NCI-H2029 (cell line): ENCODE results near the gene TMC3.

ENCODE experiments used
- DNase-seq: peaks from one replicate; lab custom pipeline; 2025; lab: John Stamatoyannopoulos, UW

Gene TMC3

DNA sequence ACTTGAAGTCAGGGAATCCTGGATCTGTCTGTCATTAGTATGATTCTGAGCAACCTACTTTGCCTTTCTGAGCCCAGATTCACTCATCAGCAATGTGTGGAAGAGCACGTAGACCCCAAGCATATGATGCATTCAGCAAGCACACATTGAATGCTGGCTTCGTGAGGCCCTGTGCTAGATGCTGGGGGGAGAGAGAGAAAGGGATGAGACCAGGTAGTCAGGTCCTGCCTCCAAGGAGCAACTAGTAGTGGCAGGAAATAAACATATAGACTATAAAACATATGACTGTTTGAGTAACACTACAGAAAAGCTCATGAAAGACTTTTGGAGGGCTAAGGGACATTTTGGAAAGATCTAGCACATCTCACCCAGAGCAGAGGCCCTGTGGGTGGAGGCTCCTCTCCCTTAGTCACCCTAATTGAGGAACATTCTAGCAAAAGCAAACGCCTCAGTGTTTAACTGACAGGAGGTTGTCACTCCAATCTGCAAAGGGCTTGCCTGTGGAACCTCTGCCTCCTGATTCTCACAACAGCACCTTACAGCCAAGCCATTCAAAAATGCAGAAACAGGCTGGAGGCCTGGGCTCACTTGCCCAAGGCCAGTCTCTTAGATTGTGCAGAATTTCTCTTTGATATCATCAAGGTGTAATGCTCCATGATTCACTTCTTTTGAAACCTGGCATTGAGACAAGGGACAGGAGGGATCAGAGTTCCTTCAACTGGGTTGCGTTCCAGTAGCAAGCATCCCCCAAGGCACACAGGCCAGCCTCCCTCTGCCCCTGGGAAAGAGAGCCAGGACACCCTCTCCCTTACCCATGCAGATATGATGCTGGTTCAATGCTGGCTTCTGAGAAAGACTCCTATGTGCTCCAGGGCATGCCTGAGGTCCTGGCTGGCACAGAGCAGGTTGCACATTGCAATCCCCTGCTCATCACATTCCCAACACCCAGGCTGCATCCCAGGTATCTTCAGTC lies 76.1 kb downstream of the TMC3 start:
- no peak for DNase-seq

DNA sequence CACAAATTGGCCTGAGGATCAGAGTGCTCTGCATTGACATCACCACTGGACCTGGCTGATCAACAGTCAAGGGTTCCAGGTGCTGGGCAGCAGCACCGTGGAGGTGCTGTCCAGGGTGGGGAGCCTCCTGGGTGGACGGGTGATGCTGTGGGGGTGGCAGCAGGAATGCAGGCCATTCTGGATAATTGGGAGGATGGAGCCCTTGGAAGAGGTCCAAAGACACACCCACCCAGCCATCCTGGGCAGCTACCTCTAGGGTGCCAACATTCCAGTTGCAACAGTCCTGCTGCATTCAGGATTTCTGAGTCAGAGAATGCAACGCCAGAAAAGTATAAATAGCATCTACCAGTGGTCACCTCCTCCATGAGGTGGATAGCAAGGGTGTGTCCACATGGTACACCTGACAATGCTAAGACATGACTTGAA lies 76.9 kb downstream of the TMC3 start:
- DNase-seq = no peak

DNA sequence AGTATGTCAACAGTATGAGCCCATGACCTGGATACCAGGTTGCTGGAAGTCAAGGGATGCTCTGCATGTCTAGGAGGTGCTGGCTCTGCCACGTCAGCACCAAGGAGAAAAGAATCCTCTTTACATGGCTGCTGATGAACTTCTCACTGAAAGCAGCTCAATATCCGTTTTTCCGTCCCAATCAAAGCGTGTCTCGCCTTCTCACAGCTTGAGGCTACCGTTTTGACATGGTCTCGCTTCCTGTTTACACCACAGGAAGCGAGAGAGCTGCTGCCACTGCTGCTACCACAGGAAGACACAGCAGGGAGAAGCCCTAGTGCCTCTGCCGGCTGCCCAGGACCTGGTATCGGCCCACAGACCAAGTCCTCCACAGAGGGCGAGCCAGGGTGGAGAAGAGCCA lies 77.3 kb downstream of the TMC3 start:
- DNase-seq = no peak

DNA sequence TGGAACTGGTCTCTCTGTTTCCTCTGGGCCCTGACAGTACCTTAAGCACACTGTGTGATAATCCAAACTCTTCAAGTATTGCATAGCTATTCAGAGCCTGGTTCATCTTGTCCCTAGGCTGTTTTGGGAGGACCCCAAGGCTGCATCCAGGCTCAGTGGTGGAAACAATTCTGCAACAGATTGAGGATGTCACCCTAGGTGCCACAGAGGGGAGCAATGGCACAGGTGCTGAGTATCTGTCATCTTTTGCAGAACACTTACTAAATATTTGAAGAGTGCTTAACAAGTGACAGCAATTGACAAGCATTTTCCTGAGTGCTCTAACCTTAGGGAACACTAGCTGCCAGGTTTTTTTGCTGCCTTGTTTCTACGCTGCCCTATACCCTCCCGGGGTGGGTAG lies 77.8 kb downstream of the TMC3 start:
- no peak for DNase-seq

DNA sequence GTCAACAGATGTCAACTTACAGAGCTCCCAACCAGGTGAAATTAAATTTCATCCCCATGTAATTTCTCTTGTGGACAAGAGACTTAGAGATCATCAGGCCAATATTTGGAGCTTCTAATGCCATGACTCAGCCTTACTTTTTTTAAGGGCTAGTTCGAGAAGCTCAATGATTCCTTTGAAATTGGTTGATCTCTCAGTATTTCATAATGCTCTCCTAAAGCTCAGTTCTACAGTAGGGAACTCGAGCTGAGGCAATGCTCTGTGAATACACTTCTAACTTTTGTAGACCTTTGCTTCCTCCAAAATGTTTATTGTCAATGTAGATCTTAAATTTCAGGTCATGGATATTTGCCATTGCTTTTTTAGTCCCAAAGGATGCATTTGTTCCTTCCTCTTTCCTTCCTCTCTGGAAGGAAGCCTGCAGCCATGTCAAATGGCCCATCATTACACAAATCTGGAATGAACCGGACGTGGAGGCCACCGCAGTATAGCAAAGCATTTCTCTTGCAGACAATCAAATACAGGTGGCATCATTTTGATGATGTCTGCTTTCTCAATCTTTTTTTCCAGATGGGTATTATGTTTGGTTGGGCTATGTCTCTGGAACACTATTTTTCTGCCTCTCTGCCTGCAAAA lies 78.4 kb downstream of the TMC3 start:
- no peak for DNase-seq

DNA sequence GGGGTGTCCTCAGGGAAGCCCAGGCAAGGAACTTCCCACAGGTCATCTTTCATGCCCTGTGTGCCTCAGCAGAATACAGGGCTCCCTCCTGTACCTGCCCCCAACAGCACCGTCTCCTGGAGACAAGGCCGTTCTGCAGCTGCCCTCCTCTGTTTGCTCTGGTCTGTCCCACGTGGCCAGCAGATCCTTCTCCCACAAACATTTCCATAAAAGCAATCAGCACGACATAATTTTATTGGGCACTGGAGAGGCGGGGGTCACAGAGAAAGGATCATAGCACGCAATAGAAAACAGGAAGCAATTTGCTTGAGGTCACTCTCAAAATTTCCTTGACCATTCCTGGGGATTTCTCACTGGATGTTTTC lies 79.5 kb downstream of the TMC3 start:
- no peak for DNase-seq

DNA sequence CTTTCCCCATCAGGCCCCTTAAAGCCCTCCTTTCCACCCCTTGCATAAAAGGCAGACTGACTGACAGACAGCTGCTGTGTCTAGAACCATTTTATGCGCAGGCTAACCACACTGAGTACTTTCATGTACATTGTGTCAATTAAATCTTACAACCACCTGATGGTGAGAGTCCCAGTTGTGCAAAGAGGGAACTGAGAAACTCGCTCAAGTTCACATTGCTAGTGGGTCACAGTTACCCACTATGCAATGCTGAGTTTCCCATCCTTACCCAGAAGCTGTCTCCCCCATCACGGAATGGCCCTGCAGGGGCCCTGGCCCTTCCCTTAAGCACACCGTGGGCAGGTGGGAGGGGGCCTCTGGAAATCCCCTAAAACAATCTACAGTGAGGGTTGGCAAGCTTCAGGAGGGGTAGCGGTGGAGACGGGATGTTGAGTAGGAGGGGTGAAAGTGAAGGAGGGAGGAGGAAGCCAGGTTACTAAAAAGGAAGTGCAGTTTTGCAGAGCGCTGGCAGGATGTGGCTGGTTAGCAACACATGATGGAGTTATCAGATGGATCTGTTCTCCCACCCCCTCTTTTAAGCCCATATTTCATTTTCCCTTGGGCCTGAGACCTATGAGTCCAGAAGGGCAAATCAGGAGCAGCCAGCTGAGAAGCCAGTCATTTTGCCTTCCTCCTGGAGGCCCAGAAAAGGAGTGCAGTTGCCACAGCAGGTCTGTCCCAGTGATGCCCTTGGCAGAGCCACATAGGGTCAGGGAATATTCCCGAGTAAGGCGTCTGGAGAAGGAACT lies 80.1 kb downstream of the TMC3 start:
- no peak for DNase-seq

DNA sequence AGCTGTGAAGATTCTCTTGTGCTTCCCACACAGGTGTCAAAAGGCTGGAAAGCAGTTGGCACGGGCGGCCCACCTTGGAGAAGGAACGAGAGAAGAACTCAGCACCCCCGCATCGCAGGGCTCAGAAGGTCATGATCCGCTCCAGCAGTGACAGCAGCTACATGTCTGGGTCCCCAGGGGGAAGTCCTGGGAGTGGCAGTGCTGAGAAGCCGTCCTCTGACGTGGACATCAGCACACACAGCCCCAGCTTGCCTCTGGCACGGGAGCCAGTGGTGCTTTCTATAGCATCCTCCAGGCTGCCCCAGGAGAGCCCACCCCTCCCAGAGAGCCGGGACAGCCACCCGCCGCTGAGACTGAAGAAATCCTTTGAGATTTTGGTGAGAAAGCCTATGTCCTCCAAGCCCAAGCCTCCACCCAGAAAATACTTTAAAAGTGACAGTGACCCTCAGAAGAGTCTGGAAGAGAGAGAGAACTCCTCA lies 81.5 kb downstream of the TMC3 start:
- no peak for DNase-seq

DNA sequence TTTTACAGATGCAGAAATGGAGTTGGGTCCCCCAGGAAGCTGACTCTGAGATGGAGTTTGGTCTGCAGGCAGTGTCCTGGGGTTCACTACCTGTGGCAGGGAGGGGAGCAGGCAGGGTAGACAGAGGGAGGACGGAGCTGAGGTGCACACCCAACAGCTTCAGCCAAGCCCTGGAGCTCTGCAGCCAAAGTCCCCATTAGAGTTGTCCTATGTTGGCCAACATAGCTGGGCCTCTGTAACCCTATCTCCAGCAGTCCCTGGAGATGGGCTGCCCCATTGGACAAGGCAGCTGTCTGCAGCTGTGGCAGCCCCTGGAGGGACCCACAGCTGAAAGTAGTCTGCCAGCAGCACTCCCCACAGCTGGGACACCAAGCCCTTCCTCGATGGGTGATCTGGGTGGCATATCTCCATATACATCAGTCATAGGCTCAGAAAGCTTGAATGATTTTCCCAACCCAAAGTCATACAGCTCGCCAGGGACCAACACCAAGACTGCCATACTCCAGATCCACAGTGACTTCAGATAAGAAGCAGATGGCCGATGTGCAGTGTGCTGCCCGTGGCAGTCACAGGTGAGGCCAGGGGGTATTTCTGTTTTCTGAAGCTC lies 82.0 kb downstream of the TMC3 start:
- DNase-seq = no peak

DNA sequence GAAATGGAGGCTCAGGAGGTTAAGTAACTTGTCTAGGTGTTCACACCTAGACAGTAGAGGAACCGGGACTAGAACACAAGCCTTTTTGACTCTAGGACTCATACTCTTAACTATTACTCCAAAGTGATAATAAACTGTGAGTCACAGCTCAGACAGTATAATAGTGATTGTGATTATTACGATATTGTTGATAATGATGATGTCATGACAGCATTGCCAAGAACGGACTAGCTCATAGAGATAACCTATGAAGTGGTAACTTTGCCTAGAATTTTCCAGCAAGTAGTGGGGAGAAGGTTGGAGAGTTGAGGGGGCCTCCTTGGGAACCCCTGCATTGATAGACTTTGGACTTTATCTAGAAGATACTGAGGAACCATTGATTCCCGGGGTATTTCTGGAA lies 84.1 kb downstream of the TMC3 start:
- no peak for DNase-seq

DNA sequence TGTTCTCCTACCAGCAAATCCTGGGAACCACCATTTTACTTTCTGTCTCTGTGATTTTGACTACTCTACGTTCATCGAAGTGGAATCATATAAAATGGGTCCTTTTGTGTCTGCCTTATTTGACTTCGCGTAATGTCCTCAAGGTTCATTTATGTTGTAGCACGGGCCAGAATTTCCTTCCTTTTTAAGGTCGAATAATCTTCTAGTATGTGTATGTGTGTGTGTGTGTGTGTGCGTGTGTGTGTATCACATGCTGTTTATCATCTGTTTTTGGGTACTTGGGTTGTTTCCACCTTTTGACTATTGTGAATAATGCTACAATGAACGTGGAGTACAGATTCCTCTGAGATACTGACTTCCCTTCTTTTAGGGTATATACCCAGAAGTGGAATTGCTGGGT lies 85.4 kb downstream of the TMC3 start:
- DNase-seq = no peak

DNA sequence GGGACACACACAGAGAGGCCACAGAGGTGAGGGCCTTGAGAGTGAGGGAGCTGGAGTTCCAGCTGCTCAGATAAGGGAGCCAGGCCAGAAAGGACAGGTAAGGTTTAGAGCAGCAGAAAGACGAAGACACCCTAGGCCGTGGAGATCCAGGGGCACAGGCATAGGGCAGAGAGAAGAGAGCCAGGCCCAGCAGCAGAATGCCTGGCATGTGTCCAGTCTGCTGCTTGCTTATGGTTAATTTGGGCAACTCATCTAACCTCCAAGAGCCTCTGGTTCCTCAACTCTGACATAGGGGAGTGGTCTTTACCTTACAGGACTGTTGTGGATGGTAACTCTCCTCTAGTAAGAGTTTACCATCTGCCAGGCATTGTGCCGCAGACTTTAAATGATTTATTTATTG lies 86.0 kb downstream of the TMC3 start:
- DNase-seq = no peak

DNA sequence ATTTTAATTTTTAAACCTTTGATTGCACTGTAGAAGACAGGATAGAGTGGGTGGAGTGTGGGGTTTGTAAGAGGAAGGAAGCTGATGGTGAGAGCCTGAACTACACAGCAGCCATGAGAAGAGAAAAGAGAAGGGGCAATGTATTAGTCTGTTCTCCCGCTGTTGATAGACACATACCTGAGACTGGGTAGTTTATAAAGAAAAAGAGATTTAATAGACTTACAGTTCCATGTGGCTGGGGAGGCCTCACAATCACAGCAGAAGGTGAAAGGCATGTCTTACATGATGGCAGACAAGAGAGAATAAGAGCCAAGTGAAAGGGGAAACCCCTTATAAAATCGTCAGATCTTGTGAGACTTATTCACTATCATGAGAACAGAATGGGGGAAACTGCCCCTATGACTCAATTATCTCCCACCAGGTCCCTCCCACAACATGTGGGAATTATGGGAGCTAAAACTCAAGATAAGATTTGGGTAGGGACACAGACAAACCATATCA lies 87.3 kb downstream of the TMC3 start:
- no peak for DNase-seq

DNA sequence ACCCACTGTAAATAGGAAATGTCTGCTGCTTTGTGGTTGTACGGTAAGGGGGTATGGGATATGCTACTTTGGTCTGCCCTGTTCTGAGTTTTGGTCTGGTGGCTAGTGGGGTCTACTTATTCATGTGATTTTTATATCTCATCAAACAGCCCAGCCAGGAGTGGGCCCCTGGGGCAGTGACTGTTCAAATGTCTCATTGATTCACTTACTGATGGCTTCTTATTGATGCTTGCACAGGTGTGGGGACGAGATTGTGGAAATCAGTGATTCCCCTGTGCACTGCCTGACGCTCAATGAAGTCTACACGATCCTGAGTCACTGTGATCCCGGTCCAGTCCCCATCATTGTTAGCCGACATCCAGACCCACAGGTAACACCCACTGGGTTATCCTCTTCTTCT lies 88.6 kb downstream of the TMC3 start:
- no peak for DNase-seq

DNA sequence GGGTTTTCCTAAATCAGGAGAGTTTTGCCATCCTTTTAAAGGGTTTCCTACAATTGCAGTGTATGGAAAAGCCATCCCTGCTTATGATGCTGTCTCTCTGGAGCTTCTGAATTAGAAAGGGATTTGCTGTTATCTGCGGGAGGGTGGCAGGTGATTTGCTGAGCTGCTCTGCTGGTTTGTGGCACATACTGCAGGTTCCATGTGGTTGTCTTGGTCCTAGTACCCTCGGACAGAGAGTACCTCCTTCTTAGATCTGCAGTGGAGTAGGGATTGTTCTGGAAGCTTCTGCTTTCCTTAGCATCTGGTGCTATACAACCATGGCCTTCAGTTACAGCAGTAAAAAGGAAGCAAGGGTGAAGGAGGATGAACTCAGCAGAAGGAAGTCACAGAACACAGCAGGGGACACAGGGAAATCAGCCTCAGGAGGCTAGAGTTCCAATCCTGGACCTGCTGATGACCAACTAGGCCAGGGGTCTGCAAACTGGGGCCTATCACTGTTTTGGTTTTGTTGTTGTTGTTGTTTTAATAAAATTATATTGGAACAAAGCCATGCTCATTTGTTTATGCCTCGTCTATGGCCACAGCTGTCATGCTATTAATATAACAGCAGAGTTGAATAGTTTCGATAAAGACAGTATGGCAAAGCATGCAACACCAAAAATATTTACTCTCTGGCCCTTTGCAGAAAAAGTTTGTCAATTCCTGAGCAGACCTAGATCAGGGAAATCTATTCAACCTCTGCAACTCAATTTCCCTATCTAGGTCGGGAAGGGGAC lies 89.6 kb downstream of the TMC3 start:
- DNase-seq = no peak

DNA sequence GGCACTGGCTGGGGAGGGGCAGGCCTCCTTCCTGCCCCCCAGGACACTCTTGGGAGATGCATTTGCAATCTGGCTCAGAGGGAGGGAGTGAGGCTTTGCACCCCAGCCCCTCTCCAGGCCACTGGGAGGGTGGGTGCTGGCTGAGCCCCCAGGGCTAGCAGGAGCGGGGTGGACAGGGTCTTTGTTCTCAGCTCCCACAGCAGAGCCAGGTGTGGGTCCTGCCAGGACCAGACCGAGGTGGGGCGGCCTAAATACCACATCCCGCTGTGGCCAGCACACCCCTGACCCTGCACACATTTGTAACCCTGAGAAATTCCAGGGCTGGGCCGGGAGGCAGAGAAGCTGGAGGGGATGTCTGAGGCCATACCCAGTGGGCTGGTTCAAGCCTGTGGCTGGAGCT lies 91.1 kb downstream of the TMC3 start:
- no peak for DNase-seq

DNA sequence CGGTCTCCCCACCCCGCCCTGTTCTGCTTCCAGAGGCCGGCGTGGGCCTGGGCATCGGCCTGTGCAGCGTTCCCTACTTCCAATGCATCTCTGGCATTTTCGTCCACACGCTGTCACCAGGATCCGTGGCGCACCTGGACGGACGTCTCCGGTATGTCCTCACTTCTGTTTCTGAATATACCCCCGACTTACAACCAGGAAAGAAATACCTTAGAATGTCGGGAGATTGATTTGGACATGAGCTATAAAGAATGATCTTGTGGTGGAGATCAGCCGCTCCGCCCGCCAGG lies 91.5 kb downstream of the TMC3 start:
- no peak for DNase-seq

DNA sequence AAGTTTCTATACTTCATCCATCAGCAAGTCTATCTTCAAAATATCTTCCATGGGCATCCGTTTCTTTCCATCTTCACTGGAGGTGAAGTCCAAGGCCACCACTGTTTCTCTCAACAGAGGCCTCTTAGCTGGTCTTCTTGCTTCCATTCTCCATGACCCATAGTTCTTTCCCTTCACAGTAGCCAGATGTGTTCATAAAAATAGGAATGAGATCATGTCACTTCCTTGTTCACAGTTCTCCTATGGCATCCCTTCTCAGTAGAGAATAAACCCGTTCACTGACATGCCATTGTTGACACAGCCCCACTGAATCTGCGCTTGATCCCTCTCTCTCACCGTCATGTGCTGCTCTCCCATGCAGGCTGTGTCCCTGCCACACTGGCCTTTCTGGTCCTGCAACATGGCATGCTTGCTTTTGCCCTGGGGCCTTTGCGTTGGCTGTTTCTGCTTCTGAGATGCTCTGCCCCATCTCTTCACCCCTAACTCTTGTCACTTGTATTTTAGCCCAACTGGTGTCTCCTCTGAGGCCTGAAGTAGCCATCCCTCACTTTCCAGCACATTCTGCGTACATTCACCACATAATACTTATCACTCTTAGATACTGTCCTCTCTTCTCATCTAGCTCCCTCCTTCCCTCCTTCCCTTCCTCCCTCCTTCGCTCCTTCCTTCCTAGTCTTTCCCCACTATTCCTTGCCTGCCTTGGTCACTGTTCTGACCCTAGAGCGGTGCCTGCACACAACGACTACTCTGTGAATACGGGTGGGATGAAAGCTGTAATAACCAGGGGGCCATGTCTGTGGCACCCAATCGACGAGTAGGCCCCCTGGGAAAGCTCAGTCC lies 92.0 kb downstream of the TMC3 start:
- no peak for DNase-seq

DNA sequence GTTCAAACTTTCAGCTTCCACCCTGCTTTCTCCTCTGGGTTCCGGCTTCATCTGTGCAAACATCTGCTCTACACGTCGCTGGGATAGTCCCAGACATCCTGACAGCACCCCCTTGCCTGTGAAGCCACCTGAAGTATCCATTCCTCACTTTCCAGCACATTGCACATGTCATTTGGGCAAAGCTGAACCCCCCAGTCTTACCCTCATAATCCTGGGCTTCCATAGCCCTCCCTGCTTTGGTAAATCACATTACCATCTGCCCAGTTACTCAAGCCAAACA lies 92.6 kb downstream of the TMC3 start:
- no peak for DNase-seq
